Chondrocyte (in vitro differentiated cells): ENCODE measurements around the gene PCBP2. TPM values are rescaled to one million over a fixed set of nuclear protein-coding genes. Genes with fewer than 3 reads are reported as not detected.
"Not testable (repeated sequence)": the region's sequence is repeated elsewhere in the genome, so short reads cannot be mapped to it uniquely, and the experiment has no call there.

Source experiments
- DNase-seq: peaks from one replicate; pipeline ENCODE4 v3.0.0; 2021; ENCODE audit warnings: mixed read lengths, low spot score
- H3K27ac Mint-ChIP-seq: one replicate; pipeline ENCODE4 v1.8.0; 2021; ENCODE audit warnings: mild to moderate bottlenecking, moderate library complexity, mixed read lengths; ENCODE audit not compliant: unreplicated experiment
- H3K27me3 Mint-ChIP-seq: 2 replicates; pipeline ENCODE4 v1.8.0; 2021; ENCODE audit warnings: low read depth, mixed read lengths
- H3K36me3 Mint-ChIP-seq: 2 replicates; pipeline ENCODE4 v1.8.0; 2021; ENCODE audit warnings: low read depth, mixed read lengths
- H3K4me1 Mint-ChIP-seq: 2 replicates; pipeline ENCODE4 v1.8.0; 2021; ENCODE audit warnings: low read depth, mild to moderate bottlenecking, mixed read lengths
- H3K4me3 Mint-ChIP-seq: one replicate; pipeline ENCODE4 v1.8.0; 2021; ENCODE audit warnings: mild to moderate bottlenecking, moderate library complexity, mixed read lengths; ENCODE audit not compliant: unreplicated experiment
- H3K9me3 Mint-ChIP-seq: 2 replicates; pipeline ENCODE4 v1.8.0; 2021; ENCODE audit warnings: low read depth, mixed read lengths
- CTCF ChIP-seq: fragments of 200-600 bp; sonication (generic); IDR thresholded peaks from 2 replicates; pipeline ENCODE4 v1.5.0; 2021; ENCODE audit warnings: antibody characterized with exemption, mild to moderate bottlenecking, moderate library complexity
- total RNA-seq: library from RNA; stranded (reverse); gene quantifications from 3 replicates; pipeline ENCODE4 v1.2.1, GENCODE V29; 2021

PCBP2 gene
- total RNA-seq, 1 donor from 2014 or later: 611 TPM

- Mint-ChIP-seq H3K27me3 (no peaks in the 10 kb centered on the region), H3K4me1 (peaks cover 47% of the 10 kb centered on the region), H3K9me3 (no peaks in the 10 kb centered on the region), H3K4me3 (no peak overlapping the region), H3K27ac (peak overlapping the region; percentile 50), H3K36me3 (peaks cover 17% of the 10 kb centered on the region)
- no peak for TF ChIP-seq CTCF
- no peak for DNase-seq
Observed at GRCh38 chr12:53414756-53415417, 37.0 kb upstream of the PCBP2 start.

- Mint-ChIP-seq H3K4me1 (peaks cover 51% of the 10 kb centered on the region), H3K36me3 (peaks cover 12% of the 10 kb centered on the region)
- not testable (repeated sequence) for H3K4me3 Mint-ChIP-seq, H3K9me3 Mint-ChIP-seq, H3K27me3 Mint-ChIP-seq, DNase-seq, H3K27ac Mint-ChIP-seq
Observed at GRCh38 chr12:53415752-53416389, 36.0 kb upstream of the PCBP2 start.

DNA sequence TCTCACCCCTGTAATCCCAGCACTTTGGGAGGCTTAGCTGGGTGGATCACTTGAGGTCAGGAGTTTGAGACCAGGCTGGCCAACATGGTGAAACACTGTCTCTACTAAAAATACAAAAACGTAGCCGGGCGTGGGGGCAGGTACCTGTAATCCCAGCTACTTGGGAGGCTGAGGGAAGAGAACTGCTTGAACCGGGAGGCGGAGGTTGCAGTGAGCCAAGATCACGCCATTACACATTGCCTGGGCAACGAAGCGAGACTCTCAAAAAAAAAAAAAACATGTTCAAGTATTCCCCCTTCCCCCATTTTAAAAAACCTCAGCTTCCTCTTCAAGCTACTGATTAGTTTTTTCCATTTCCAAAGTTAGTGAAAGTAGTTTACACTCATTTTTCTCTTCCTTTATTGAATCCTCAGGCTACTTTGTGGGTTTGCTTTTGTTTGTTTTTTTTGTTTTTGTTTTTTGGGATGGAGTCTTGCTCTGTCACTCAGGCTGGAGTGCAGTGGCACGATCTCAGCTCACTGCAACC, 34.5 kb upstream of the PCBP2 start:
- not testable (repeated sequence) for H3K4me3 Mint-ChIP-seq, H3K9me3 Mint-ChIP-seq, DNase-seq, H3K27me3 Mint-ChIP-seq, H3K36me3 Mint-ChIP-seq, H3K27ac Mint-ChIP-seq
- peaks cover 51% of the 10 kb centered on the region for H3K4me1 Mint-ChIP-seq

GRCh38 chr12:53418221-53418620, 33.7 kb upstream of the PCBP2 start:
- no peak for TF ChIP-seq CTCF
- no peak overlapping the region for H3K4me3 Mint-ChIP-seq
- H3K36me3 Mint-ChIP-seq: no peaks in the 10 kb centered on the region
- no peak for DNase-seq
- no peak overlapping the region for H3K27ac Mint-ChIP-seq
- no peaks in the 10 kb centered on the region for H3K9me3 Mint-ChIP-seq
- H3K27me3 Mint-ChIP-seq: no peaks in the 10 kb centered on the region
- peaks cover 43% of the 10 kb centered on the region for H3K4me1 Mint-ChIP-seq

GRCh38 chr12:53419756-53420155, 32.1 kb upstream of the PCBP2 start:
- Mint-ChIP-seq H3K27me3 (no peaks in the 10 kb centered on the region), H3K4me3 (no peak overlapping the region), H3K27ac (no peak overlapping the region), H3K9me3 (no peaks in the 10 kb centered on the region), H3K36me3 (no peaks in the 10 kb centered on the region), H3K4me1 (peaks cover 30% of the 10 kb centered on the region)
- TF ChIP-seq CTCF: no peak
- no peak for DNase-seq

- DNase-seq, H3K4me3 Mint-ChIP-seq, H3K27ac Mint-ChIP-seq, H3K9me3 Mint-ChIP-seq, H3K36me3 Mint-ChIP-seq, H3K27me3 Mint-ChIP-seq: not testable (repeated sequence)
- H3K4me1 Mint-ChIP-seq: peaks cover 14% of the 10 kb centered on the region
Observed at GRCh38 chr12:53422247-53422646, 29.7 kb upstream of the PCBP2 start.
